Epithelial cell of proximal tubule (primary cell): Measurements from ENCODE around the gene SDHD. TPM values are rescaled to one million over a fixed set of nuclear protein-coding genes. Genes with fewer than 3 reads are reported as not detected.

Source experiments
- DNase-seq: peaks from one replicate; pipeline ENCODE4 v3.0.0-alpha.2; 2011; ENCODE audit warnings: low read depth
- H3K4me3 ChIP-seq: 2 replicates; pipeline ENCODE4 v1.5.1; 2011; ENCODE audit warnings: low read depth, mild to moderate bottlenecking, low read length
- CTCF ChIP-seq: conservative IDR thresholded peaks from 2 replicates; pipeline ENCODE4 v1.5.1; 2012; ENCODE audit warnings: low read depth, mild to moderate bottlenecking, low read length
- total RNA-seq: library from RNA; depleted of rRNA; stranded (reverse); fragments of >200 nt; gene quantifications from 2 replicates; pipeline ENCODE4 v1.2.3, GENCODE V29; 2015

SDHD gene
- total RNA-seq, 1 donor from 2014 or later, result 48.5 TPM

DNA sequence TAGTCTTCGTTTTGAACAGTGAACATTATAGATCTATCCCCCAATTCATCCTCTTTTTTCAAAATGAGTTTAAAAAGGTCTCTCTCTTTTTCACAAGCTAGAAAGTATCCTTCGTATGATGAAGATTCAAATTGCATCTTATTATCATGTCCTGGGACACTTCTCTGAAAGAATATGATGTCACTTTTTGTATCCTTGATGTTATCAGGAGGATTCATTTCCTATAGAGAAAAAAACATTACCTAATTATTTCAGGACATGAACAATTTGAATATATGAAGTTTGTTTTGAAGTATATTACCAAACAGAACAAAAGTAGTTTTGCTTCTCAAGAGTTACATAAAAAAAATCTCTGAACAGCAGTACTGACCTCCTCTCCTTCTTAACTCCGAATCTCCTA is 56.9 kb downstream of the SDHD start:
- TF ChIP-seq CTCF, result no peak
- DNase-seq, result no peak
- no peak overlapping the region for H3K4me3 ChIP-seq

Other genes starting within 250 kb of the SDHD start
- 19.2 and 29.8 TPM in 2 replicates for gene ALG9, start 215.3 kb upstream of the SDHD start, total RNA-seq
- 1.1 and 3.8 TPM in 2 replicates for gene FDXACB1, start 207.7 kb upstream of the SDHD start, total RNA-seq
- 20.0 and 29.5 TPM in 2 replicates for gene CFAP68, start 207.3 kb upstream of the SDHD start, total RNA-seq
- 5.9 and 25.8 TPM in 2 replicates for gene CRYAB, start 175.1 kb upstream of the SDHD start, total RNA-seq
- 0.29 TPM in 1 of 2 replicates, not detected in the other for gene HSPB2, start 174.1 kb upstream of the SDHD start, total RNA-seq
- 4.0 and 5.0 TPM in 2 replicates for gene C11orf52, start 168.0 kb upstream of the SDHD start, total RNA-seq
- gene DIXDC1, start 149.5 kb upstream of the SDHD start, total RNA-seq, result 6.8 and 7.7 TPM in 2 replicates
- 41.0 and 64.7 TPM in 2 replicates for gene DLAT, start 61.5 kb upstream of the SDHD start, total RNA-seq
- gene PIH1D2, start 12.9 kb upstream of the SDHD start, total RNA-seq, result 0.12 and 0.36 TPM in 2 replicates
- gene NKAPD1, start 12.6 kb upstream of the SDHD start, total RNA-seq, result 11.9 and 20.3 TPM in 2 replicates
- gene TIMM8B, start 117 bp upstream of the SDHD start, total RNA-seq, result 38.1 and 70.8 TPM in 2 replicates
- gene IL18, start 77.2 kb downstream of the SDHD start, total RNA-seq, result 31.3 and 48.5 TPM in 2 replicates
- gene TEX12, start 80.5 kb downstream of the SDHD start, total RNA-seq, result not detected in 2 replicates
- gene BCO2, start 88.6 kb downstream of the SDHD start, total RNA-seq, result 0.29 and 0.52 TPM in 2 replicates
- 53.6 and 57.2 TPM in 2 replicates for gene PTS, start 139.6 kb downstream of the SDHD start, total RNA-seq
- not detected in 2 replicates for gene PLET1, start 174.0 kb downstream of the SDHD start, total RNA-seq